Endothelial cell of umbilical vein (primary cell): ENCODE results near the gene NSD1. TPM values are rescaled to one million over a fixed set of nuclear protein-coding genes. Genes with fewer than 3 reads are reported as not detected.

ENCODE experiments used
- BruUV-seq: library from RNA; stranded (reverse); fragments of 400-500 nt; replicated peaks from 2 replicates; lab custom pipeline; 2021; lab: Mats Ljungman, UMichigan
- CTCF ChIA-PET: fragments of 300-600, 350-600 bp; sonication (Branson Sonifier 250); formaldehyde crosslinking; loops from one replicate; lab custom pipeline; 2021; ENCODE audit warnings: antibody characterized with exemption, inconsistent platforms; lab: Charles Lee
- POLR2A ChIA-PET: fragments of 300-600, 350-600 bp; sonication (Branson Sonifier 250); formaldehyde crosslinking; loops from one replicate; lab custom pipeline; 2021; ENCODE audit warnings: antibody characterized with exemption, inconsistent platforms; lab: Charles Lee
- DNase-seq: peaks from one replicate; pipeline ENCODE4 v3.0.0-alpha.2; 2011; ENCODE audit warnings: low read depth, low spot score
- FAIRE-seq: peaks from 2 replicates; lab custom pipeline; 2011; peaks lifted over from hg19 to GRCh38; lab: Jason Lieb, UNC
- H2AFZ ChIP-seq: 2 replicates; pipeline ENCODE4 v1.6.0; 2012; ENCODE audit warnings: low read depth, low read length, control low read depth, inconsistent platforms
- H3K27ac ChIP-seq: 2 replicates; pipeline ENCODE4 v1.5.1; 2011; ENCODE audit warnings: low read depth, mild to moderate bottlenecking, control low read depth, low read length, moderate library complexity; ENCODE audit not compliant: insufficient read depth
- H3K27me3 ChIP-seq, 2 experiments: 2 replicates each; pipeline versions ENCODE4 v1.6.0 to v1.6.1; 2011; ENCODE audit warnings: low read length in 2 of 2, mixed read lengths in 1 of 2; ENCODE audit not compliant: control insufficient read depth in 2 of 2, insufficient read depth in 2 of 2
- H3K36me3 ChIP-seq, 2 experiments: 2 replicates in 1 of 2; 3 replicates in 1 of 2; pipeline ENCODE4 v1.5.1; 2011; ENCODE audit warnings: low read length in 2 of 2, mild to moderate bottlenecking in 1 of 2, moderate library complexity in 1 of 2; ENCODE audit not compliant: control insufficient read depth in 2 of 2, insufficient read depth in 2 of 2; ENCODE audit errors: extremely low read depth in 1 of 2
- H3K4me1 ChIP-seq: 3 replicates; pipeline ENCODE4 v1.5.1; 2011; ENCODE audit warnings: mild to moderate bottlenecking, low read length; ENCODE audit not compliant: control insufficient read depth, insufficient read depth; ENCODE audit errors: extremely low read depth
- H3K4me2 ChIP-seq: 2 replicates; pipeline ENCODE4 v1.6.1; 2011; ENCODE audit warnings: low read length, control low read depth, mixed read lengths; ENCODE audit not compliant: insufficient read depth
- H3K4me3 ChIP-seq, 3 experiments: fragments of 200-600 bp in 1 of 3; sonication (generic), shearing (Covaris generic) in 1 of 3; replicated peaks in 1 of 3; 2 replicates each; pipeline ENCODE4 v1.5.1; 2011 to 2016; ENCODE audit warnings: control low read depth in 3 of 3, low read length in 3 of 3, mild to moderate bottlenecking in 2 of 3, inconsistent platforms in 1 of 3, low read depth in 1 of 3, moderate library complexity in 1 of 3; ENCODE audit not compliant: insufficient read depth in 1 of 3
- H3K79me2 ChIP-seq: 2 replicates; pipeline ENCODE4 v1.6.0; 2012; ENCODE audit warnings: low read length, inconsistent platforms; ENCODE audit not compliant: control insufficient read depth, insufficient read depth
- H3K9ac ChIP-seq: replicated peaks from 2 replicates; pipeline ENCODE3; 2011; ENCODE audit warnings: low read length, control low read depth; ENCODE audit not compliant: insufficient read depth; ENCODE audit errors: extremely low read depth
- H3K9me1 ChIP-seq: replicated peaks from 3 replicates; pipeline ENCODE4 v1.6.0; 2011; ENCODE audit warnings: mild to moderate bottlenecking, low read length; ENCODE audit not compliant: control insufficient read depth, insufficient read depth; ENCODE audit errors: extremely low read depth
- H3K9me3 ChIP-seq: replicated peaks from 2 replicates; pipeline ENCODE4 v1.5.1; 2012; ENCODE audit warnings: low read length, inconsistent platforms; ENCODE audit not compliant: control insufficient read depth, insufficient read depth
- H4K20me1 ChIP-seq: replicated peaks from 2 replicates; pipeline ENCODE3; 2011; ENCODE audit warnings: mild to moderate bottlenecking, low read length; ENCODE audit not compliant: control insufficient read depth, insufficient read depth; ENCODE audit errors: extremely low read depth
- EZH2 ChIP-seq: IDR thresholded peaks from 2 replicates; pipeline ENCODE4 v1.6.1; 2012; ENCODE audit warnings: borderline replicate concordance, low read depth, mild to moderate bottlenecking, moderate library complexity, low read length, inconsistent platforms; ENCODE audit not compliant: severe bottlenecking
- FOS ChIP-seq: IDR thresholded peaks from 2 replicates; pipeline ENCODE4 v1.6.1; 2011; ENCODE audit warnings: mild to moderate bottlenecking, low read length, moderate library complexity, borderline replicate concordance; ENCODE audit not compliant: insufficient read depth
- GATA2 ChIP-seq: IDR thresholded peaks from 2 replicates; pipeline ENCODE4 v1.7.0; 2011; ENCODE audit warnings: low read depth, mild to moderate bottlenecking, moderate library complexity, mixed read lengths, low read length; ENCODE audit not compliant: insufficient read length, insufficient read depth
- JUN ChIP-seq: IDR thresholded peaks from 2 replicates; pipeline ENCODE4 v1.6.1; 2011; ENCODE audit warnings: borderline replicate concordance, low read depth; ENCODE audit not compliant: insufficient read length, insufficient read depth
- MYC ChIP-seq: IDR thresholded peaks from one replicate; pipeline ENCODE4 v1.6.1; 2011; ENCODE audit warnings: mild to moderate bottlenecking, low read depth, low read length
- POLR2A ChIP-seq: IDR thresholded peaks from 2 replicates; pipeline ENCODE4 v1.6.1; 2012; ENCODE audit warnings: low read depth, mild to moderate bottlenecking, control low read depth, low read length
- POLR2AphosphoS5 ChIP-seq: IDR thresholded peaks from 2 replicates; pipeline ENCODE4 v1.6.1; 2012; ENCODE audit warnings: low read depth, mild to moderate bottlenecking, control low read depth, low read length, moderate library complexity; ENCODE audit not compliant: insufficient read depth
- dilution Hi-C: fragments of 300-500 bp; cut with MboI; formaldehyde crosslinking; loops from one replicate; pipeline ENCODE4 v1.15.0; 2019; ENCODE audit warnings: low sequenced_read_pairs; ENCODE audit not compliant: extremely low pct_ligation_motif_present
- intact Hi-C: fragments of 100-400 bp; cut with micrococcal nuclease; formaldehyde crosslinking; loops from one replicate; pipeline ENCODE4 v1.10.0; 2022
- polyA plus RNA-seq, 4 experiments: library from polyadenylated mRNA; depleted of rRNA in 3 of 4; stranded (reverse) in 3 of 4; unstranded in 1 of 4; fragments of >200 nt; gene quantifications; 2 replicates each; pipeline versions ENCODE4 v1.2.1 to v1.2.3, GENCODE V29; 2011 to 2012; ENCODE audit warnings: missing spikeins in 1 of 4
- total RNA-seq: library from RNA; stranded (reverse); gene quantifications from 2 replicates; pipeline ENCODE4 v1.2.3, GENCODE V29; 2021
- TF ChIP-seq, protein P1 (sequence below): IDR thresholded peaks from 2 replicates; pipeline ENCODE4 v1.6.1; 2011; ENCODE audit not compliant: insufficient read depth, insufficient read length
- TF ChIP-seq, protein P2 (sequence below), 2 donors: IDR thresholded peaks; 1 replicate in 1 of 2; 2 replicates in 1 of 2; pipeline ENCODE4 v1.5.1; 2011; ENCODE audit warnings: low read length in 2 of 2, mild to moderate bottlenecking in 2 of 2, moderate library complexity in 2 of 2, control low read depth in 1 of 2, inconsistent platforms in 1 of 2, low read depth in 1 of 2; ENCODE audit not compliant: insufficient read depth in 1 of 2; ENCODE audit errors: extremely low read depth in 1 of 2

The NSD1 gene
- total and polyA plus RNA-seq, 2 donors (not counting 3 experiments of a cell fraction or from before 2014, with no cell fraction given), result 14.4 to 90.4 TPM

DNA sequence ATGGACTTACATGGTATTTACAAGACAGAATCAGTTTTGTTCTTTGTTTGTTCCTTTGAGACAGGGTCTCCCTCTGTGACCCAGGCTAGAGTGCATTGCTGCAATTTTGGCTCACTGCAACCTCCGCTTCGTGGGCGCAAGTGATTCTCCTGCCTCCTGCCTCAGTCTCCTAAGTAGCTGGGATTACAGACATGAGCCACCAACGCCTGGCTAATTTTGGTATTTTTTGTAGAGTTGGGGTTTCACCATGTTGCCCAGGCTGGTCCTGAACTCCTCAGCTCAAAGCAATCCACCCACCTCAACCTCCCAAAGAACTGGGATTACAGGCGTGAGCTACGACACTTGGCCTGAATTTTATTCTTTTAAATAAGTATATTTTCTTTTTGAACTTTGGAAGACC is 142.3 kb downstream of the NSD1 start:
- Histone ChIP-seq H3K4me2 (no peak overlapping the region), H3K9me3 (no peaks in the 10 kb centered on the region), H2AFZ (no peak overlapping the region), H3K4me3 (no peak overlapping the region), H3K4me1 (peaks cover 3% of the 10 kb centered on the region), H3K27me3 (no peaks in the 10 kb centered on the region), H3K9me1 (no peaks in the 10 kb centered on the region), H4K20me1 (no peaks in the 10 kb centered on the region), H3K79me2 (no peaks in the 10 kb centered on the region), H3K27ac (no peak overlapping the region), H3K9ac (no peak overlapping the region), H3K36me3 (peaks cover 10 to 13% of the 10 kb centered on the region in 2 experiments)
- POLR2A ChIA-PET, result no interaction called here
- TF ChIP-seq MYC, result no peak
- no peak for TF ChIP-seq EZH2
- no peak for TF ChIP-seq GATA2
- TF ChIP-seq, protein P1, sequence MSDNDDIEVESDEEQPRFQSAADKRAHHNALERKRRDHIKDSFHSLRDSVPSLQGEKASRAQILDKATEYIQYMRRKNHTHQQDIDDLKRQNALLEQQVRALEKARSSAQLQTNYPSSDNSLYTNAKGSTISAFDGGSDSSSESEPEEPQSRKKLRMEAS, result no peak
- no peak for TF ChIP-seq FOS
- TF ChIP-seq, protein P2, sequence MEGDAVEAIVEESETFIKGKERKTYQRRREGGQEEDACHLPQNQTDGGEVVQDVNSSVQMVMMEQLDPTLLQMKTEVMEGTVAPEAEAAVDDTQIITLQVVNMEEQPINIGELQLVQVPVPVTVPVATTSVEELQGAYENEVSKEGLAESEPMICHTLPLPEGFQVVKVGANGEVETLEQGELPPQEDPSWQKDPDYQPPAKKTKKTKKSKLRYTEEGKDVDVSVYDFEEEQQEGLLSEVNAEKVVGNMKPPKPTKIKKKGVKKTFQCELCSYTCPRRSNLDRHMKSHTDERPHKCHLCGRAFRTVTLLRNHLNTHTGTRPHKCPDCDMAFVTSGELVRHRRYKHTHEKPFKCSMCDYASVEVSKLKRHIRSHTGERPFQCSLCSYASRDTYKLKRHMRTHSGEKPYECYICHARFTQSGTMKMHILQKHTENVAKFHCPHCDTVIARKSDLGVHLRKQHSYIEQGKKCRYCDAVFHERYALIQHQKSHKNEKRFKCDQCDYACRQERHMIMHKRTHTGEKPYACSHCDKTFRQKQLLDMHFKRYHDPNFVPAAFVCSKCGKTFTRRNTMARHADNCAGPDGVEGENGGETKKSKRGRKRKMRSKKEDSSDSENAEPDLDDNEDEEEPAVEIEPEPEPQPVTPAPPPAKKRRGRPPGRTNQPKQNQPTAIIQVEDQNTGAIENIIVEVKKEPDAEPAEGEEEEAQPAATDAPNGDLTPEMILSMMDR (IDR thresholded peaks at IDR 0.05; ENCODE audit: extremely low read depth in 1 of 2, insufficient read depth in 1 of 2, low read depth in 1 of 2, low read length in 2 of 2), result no peak
- TF ChIP-seq POLR2AphosphoS5, result no peak
- no peak for TF ChIP-seq POLR2A
- TF ChIP-seq JUN, result no peak
- intact Hi-C loops, result no loop called here
- no TSS peak for BruUV-seq
- dilution Hi-C loops, result no loop called here
- FAIRE-seq (no peak), DNase-seq (no peak)
- CTCF ChIA-PET, result interaction anchor here (1.6 kb wide), 1 partner anchor 12 kb away, joined by 8 read pairs; no protein-coding TSS in a partner anchor
